HepG2 (cell line): ENCODE measurements around the gene ARGLU1. TPM values are rescaled to one million over a fixed set of nuclear protein-coding genes. Genes with fewer than 3 reads are reported as not detected.

ENCODE experiments used
- BHLHE40 ChIP-seq: IDR thresholded peaks from 2 replicates; pipeline ENCODE4 v1.6.1; 2011; ENCODE audit warnings: low read length, improper control_type of control experiment
- MTERF4 ChIP-seq: sonication (generic); formaldehyde crosslinking; IDR thresholded peaks from 2 replicates; pipeline ENCODE4 v1.8.0; 2023; ENCODE audit warnings: mild to moderate bottlenecking, missing genetic modification reagents
- NBN ChIP-seq: fragments of 450-650 bp; conservative IDR thresholded peaks from 2 replicates; pipeline ENCODE4 v1.6.1; 2017
- PAXIP1 ChIP-seq: sonication (generic); formaldehyde crosslinking; conservative IDR thresholded peaks from 2 replicates; pipeline ENCODE4 v1.4.0; 2020; ENCODE audit warnings: mild to moderate bottlenecking, missing genetic modification reagents, moderate library complexity
- REST ChIP-seq, 2 experiments: IDR thresholded peaks; 2 replicates each; pipeline ENCODE4 v1.6.1; 2011 to 2012; ENCODE audit warnings: low read length in 2 of 2, borderline replicate concordance in 1 of 2, low read depth in 1 of 2, mild to moderate bottlenecking in 1 of 2, moderate library complexity in 1 of 2
- USF2 ChIP-seq, 2 experiments: sonication (generic) in 1 of 2; formaldehyde crosslinking in 1 of 2; IDR thresholded peaks; 2 replicates each; pipeline versions ENCODE4 v1.5.1 to v1.6.1; 2011 to 2020; ENCODE audit warnings: borderline replicate concordance in 1 of 2, low read depth in 1 of 2, low read length in 1 of 2, mild to moderate bottlenecking in 1 of 2, missing genetic modification reagents in 1 of 2, moderate library complexity in 1 of 2
- ZBTB14 ChIP-seq: sonication (generic); formaldehyde crosslinking; IDR thresholded peaks from 2 replicates; pipeline ENCODE4 v1.4.0; 2020; ENCODE audit warnings: missing genetic modification reagents
- ZBTB37 ChIP-seq: sonication (generic); formaldehyde crosslinking; IDR thresholded peaks from 2 replicates; pipeline ENCODE4 v1.4.0; 2020; ENCODE audit warnings: mild to moderate bottlenecking, missing genetic modification reagents
- ZNF3 ChIP-seq: IDR thresholded peaks from 2 replicates; pipeline ENCODE4 v1.7.0; 2017; ENCODE audit warnings: inconsistent platforms
- ZNF431 ChIP-seq: sonication (generic); formaldehyde crosslinking; IDR thresholded peaks from 2 replicates; pipeline ENCODE4 v1.9.0; 2022; ENCODE audit warnings: missing genetic modification reagents, low read depth, mild to moderate bottlenecking, borderline replicate concordance
- ZNF607 ChIP-seq: sonication (generic); formaldehyde crosslinking; IDR thresholded peaks from 2 replicates; pipeline ENCODE4 v1.5.1; 2020; ENCODE audit warnings: missing genetic modification reagents, mild to moderate bottlenecking, borderline replicate concordance
- ZNF879 ChIP-seq: sonication (generic); formaldehyde crosslinking; IDR thresholded peaks from 2 replicates; pipeline ENCODE4 v1.8.1; 2023; ENCODE audit warnings: missing genetic modification reagents
- ZSCAN9 ChIP-seq: IDR thresholded peaks from 2 replicates; pipeline ENCODE4 v1.6.1; 2016; ENCODE audit warnings: borderline replicate concordance
- polyA plus RNA-seq, 8 experiments: library from polyadenylated mRNA; depleted of rRNA in 3 of 8; stranded (reverse) in 7 of 8; unstranded in 1 of 8; fragments of >200 nt; fragmentation: Illumina TruSeq in 4 of 8; extraction: Trizol in 4 of 8; gene quantifications; 2 replicates each; pipeline versions ENCODE4 v1.2.1 to v1.2.3, GENCODE V29; 2011 to 2016; ENCODE audit warnings: low read depth in 4 of 8, missing spikeins in 1 of 8, mixed read lengths in 1 of 8; ENCODE audit not compliant: insufficient read depth in 1 of 8
- total RNA-seq, 5 experiments: library from RNA; depleted of rRNA; stranded (reverse); fragments of >200 nt; fragmentation: Illumina TruSeq; extraction: Trizol; gene quantifications; 2 replicates each; pipeline ENCODE4 v1.2.3, GENCODE V29; 2016; ENCODE audit warnings: low read depth in 1 of 5

The ARGLU1 gene
- total and polyA plus RNA-seq, 2 of the 13 experiments (the other 11 are each of a cell fraction or from before 2014, with no cell fraction given) = 47.1 to 70.6 TPM

GRCh38 chr13:106567474-106568298, at the start of gene ARGLU1 (continued):
- no peak; the same call in 1 of the 2 replicates for TF ChIP-seq PAXIP1 (CRISPR knock-in tag)
- peak; percentile 85 for TF ChIP-seq ZBTB14 (CRISPR knock-in tag)
- no peak for TF ChIP-seq ZNF3 (CRISPR knock-in tag)
- TF ChIP-seq ZNF879 = 0 out of 2 replicates have a peak, but pooled peaks have one; percentile 43
- TF ChIP-seq MTERF4 (CRISPR knock-in tag) = peak; percentile 73; the same call in 1 of the 2 replicates
- peak; percentile 56; the same call in 1 of the 2 replicates for TF ChIP-seq ZNF607 (CRISPR knock-in tag)
- 0 out of 4 replicates have a peak, but pooled peaks of 1 of the 2 experiments have one; percentile 29 for TF ChIP-seq REST (IDR thresholded peaks at IDR 0.05; ENCODE audit: borderline replicate concordance in 1 of 2, low read depth in 1 of 2, low read length in 2 of 2)
- no peak for TF ChIP-seq NBN
- TF ChIP-seq ZBTB37 (CRISPR knock-in tag) = no peak
- 0 out of 2 replicates have a peak, but pooled peaks have one; percentile 68 for TF ChIP-seq ZNF431 (CRISPR knock-in tag)
- peak; percentile 98 for TF ChIP-seq BHLHE40
- no peak for TF ChIP-seq USF2 (IDR thresholded peaks at IDR 0.05; ENCODE audit: low read depth, low read length)
- no peak for TF ChIP-seq USF2 (CRISPR knock-in tag; IDR thresholded peaks at IDR 0.05; ENCODE audit: borderline replicate concordance)
- TF ChIP-seq ZSCAN9 (CRISPR knock-in tag) = no peak; the same call in 1 of the 2 replicates
